T47D (cell line): ENCODE measurements around the gene POP4.

Source experiments
- DNase-seq, 2 experiments: peaks; one replicate each; pipeline versions ENCODE4 v3.0.0 to v3.0.0-alpha.2; 2011 to 2012; ENCODE audit warnings: low read depth in 1 of 2, low spot score in 1 of 2
- JUND ChIP-seq: IDR thresholded peaks from 2 replicates; pipeline ENCODE4 v1.6.1; 2012; ENCODE audit warnings: low read depth
- in situ Hi-C: cut with HindIII; loops from 2 replicates; pipeline ENCODE4 v1.10.0; 2016; ENCODE audit warnings: low sequenced_read_pairs, low pct_unique_long_range_greater_than_20kb

Gene POP4

GRCh38 chr19:29606420-29606747 is 301 bp downstream of the POP4 start:
- TF ChIP-seq JUND = no peak
- no peak for DNase-seq
- in situ Hi-C loops = no loop called here

- TF ChIP-seq JUND = no peak
- in situ Hi-C loops = no loop called here
- no peak for DNase-seq
These were observed 3.6 kb downstream of the POP4 start for GRCh38 chr19:29609636-29610035.

GRCh38 chr19:29610213-29610573 is 4.1 kb downstream of the POP4 start:
- no peak for DNase-seq
- TF ChIP-seq JUND = no peak
- in situ Hi-C loops = no loop called here

GRCh38 chr19:29610574-29611271 is 4.6 kb downstream of the POP4 start:
- peak; percentile 80 to 84 for DNase-seq
- TF ChIP-seq JUND = no peak
- in situ Hi-C loops = no loop called here

- DNase-seq = no peak
- TF ChIP-seq JUND = no peak
- in situ Hi-C loops = no loop called here
These were observed 6.0 kb downstream of the POP4 start for GRCh38 chr19:29612121-29612520.

GRCh38 chr19:29612801-29613595 is 6.9 kb downstream of the POP4 start:
- in situ Hi-C loops = no loop called here
- no peak for DNase-seq
- no peak for TF ChIP-seq JUND

GRCh38 chr19:29614046-29614445 is 8.0 kb downstream of the POP4 start:
- TF ChIP-seq JUND = no peak
- DNase-seq = peak in 1 of 2 experiments; percentile 4
- in situ Hi-C loops = no loop called here

- in situ Hi-C loops = no loop called here
- no peak for TF ChIP-seq JUND
- DNase-seq = no peak
These were observed 8.7 kb downstream of the POP4 start for GRCh38 chr19:29614780-29615179.

GRCh38 chr19:29615891-29616425 is 9.9 kb downstream of the POP4 start:
- TF ChIP-seq JUND = no peak
- no peak for DNase-seq
- in situ Hi-C loops = no loop called here

- no peak for DNase-seq
- in situ Hi-C loops = no loop called here
- no peak for TF ChIP-seq JUND
These were observed 10.5 kb downstream of the POP4 start for GRCh38 chr19:29616541-29616940.

- TF ChIP-seq JUND = no peak
- peak in 1 of 2 experiments; percentile 6 for DNase-seq
- in situ Hi-C loops = no loop called here
These were observed 11.5 kb downstream of the POP4 start for GRCh38 chr19:29617366-29618266.

GRCh38 chr19:29618434-29618833 is 12.4 kb downstream of the POP4 start:
- in situ Hi-C loops = no loop called here
- DNase-seq = no peak
- TF ChIP-seq JUND = no peak
